ENCODE measurements around the gene MOB1A. TPM values are rescaled to one million over a fixed set of nuclear protein-coding genes. Genes with fewer than 3 reads are reported as not detected.

The MOB1A gene
- total RNA-seq: 71.1 and 80.1 TPM in 2 replicates

DNA sequence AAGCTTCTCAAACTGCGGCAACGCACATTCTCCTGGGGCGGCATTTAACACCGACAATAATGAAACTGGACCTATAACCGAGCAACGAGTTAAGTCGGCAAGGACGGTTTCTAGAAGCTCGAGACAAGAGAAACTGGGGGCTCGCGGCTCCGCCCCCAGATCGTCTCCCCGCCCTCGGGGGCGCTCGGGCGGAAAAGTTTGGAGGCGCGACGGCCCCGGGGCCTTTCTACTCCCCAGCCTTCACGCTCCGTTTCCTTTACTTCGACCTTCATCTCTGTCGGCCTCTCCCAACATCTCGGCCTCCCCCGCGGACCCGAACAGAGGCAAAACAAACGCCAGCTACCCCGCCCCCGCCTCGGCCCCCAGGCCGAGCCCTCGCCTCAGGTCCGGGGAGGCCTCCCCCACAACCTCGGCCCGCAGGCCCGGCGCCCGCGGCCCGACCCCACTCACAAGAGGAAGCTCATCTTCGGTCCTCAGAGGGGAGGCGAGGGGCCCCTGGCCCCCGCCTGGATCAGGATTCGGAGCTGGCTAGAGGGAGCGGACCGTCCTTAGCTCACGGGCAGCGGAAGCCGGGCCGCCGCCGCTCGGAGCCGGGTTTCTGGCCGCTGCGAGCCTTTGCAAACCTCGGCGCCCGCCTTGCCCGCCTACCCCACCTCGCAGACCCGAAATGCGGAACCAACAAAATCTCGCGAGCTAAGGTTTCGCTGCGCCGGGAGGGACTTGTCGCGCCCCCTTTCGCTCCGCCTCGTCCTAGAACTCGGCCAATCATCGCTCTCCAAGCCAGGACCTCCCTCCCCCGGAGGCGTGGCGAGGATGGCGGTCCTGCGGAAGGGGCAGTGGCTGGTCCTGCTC lies at the start of gene MOB1A:
MOB1A (minus strand) TSS at position 669 of the 852 bp plus-strand sequence; CDS start at position 464, 205 bp downstream.
- FAIRE-seq: no peak
- no peaks in the 10 kb centered on the region for H3K36me3 ChIP-seq (ENCODE audit: control insufficient read depth, insufficient read depth, low read length)
- peak; percentile 95 for DNase-seq (ENCODE audit: low read depth)
- TF ChIP-seq, protein P1, sequence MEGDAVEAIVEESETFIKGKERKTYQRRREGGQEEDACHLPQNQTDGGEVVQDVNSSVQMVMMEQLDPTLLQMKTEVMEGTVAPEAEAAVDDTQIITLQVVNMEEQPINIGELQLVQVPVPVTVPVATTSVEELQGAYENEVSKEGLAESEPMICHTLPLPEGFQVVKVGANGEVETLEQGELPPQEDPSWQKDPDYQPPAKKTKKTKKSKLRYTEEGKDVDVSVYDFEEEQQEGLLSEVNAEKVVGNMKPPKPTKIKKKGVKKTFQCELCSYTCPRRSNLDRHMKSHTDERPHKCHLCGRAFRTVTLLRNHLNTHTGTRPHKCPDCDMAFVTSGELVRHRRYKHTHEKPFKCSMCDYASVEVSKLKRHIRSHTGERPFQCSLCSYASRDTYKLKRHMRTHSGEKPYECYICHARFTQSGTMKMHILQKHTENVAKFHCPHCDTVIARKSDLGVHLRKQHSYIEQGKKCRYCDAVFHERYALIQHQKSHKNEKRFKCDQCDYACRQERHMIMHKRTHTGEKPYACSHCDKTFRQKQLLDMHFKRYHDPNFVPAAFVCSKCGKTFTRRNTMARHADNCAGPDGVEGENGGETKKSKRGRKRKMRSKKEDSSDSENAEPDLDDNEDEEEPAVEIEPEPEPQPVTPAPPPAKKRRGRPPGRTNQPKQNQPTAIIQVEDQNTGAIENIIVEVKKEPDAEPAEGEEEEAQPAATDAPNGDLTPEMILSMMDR (IDR thresholded peaks at IDR 0.05; ENCODE audit: insufficient read depth, low read length, severe bottlenecking): no peak
- H3K4me3 ChIP-seq (ENCODE audit: low read depth, low read length): peak within 1 kb of the TSS; percentile 90
- H3K27me3 ChIP-seq (ENCODE audit: control insufficient read depth, insufficient read depth, low read length): no peaks in the 10 kb centered on the region

DNA sequence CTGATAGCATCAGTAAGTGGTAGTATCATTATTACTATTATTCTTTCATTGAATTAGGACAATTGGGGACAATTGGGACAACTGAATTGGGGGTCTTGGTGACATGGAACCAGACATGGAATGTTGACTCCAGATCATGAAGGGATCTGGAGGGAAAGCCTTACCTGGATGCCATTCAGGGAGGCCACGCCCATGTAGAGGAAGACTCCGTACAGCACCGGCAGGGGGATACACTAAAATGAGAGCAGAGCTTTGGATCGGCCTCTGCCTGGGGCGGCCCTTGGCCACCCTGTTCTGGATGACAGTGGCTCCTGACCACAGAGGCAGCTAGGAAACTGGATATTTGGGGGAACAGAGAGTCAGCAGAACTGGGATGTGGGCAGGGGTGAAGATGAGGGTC lies 49.0 kb upstream of the MOB1A start:
- TF ChIP-seq, protein P1 (IDR thresholded peaks at IDR 0.05; ENCODE audit: insufficient read depth, low read length, severe bottlenecking): no peak
- DNase-seq (ENCODE audit: low read depth) (no peak), FAIRE-seq (no peak)
- no peak overlapping the region for H3K4me3 ChIP-seq (ENCODE audit: low read depth, low read length)
- no peaks in the 10 kb centered on the region for H3K36me3 ChIP-seq (ENCODE audit: control insufficient read depth, insufficient read depth, low read length)
- no peaks in the 10 kb centered on the region for H3K27me3 ChIP-seq (ENCODE audit: control insufficient read depth, insufficient read depth, low read length)

DNA sequence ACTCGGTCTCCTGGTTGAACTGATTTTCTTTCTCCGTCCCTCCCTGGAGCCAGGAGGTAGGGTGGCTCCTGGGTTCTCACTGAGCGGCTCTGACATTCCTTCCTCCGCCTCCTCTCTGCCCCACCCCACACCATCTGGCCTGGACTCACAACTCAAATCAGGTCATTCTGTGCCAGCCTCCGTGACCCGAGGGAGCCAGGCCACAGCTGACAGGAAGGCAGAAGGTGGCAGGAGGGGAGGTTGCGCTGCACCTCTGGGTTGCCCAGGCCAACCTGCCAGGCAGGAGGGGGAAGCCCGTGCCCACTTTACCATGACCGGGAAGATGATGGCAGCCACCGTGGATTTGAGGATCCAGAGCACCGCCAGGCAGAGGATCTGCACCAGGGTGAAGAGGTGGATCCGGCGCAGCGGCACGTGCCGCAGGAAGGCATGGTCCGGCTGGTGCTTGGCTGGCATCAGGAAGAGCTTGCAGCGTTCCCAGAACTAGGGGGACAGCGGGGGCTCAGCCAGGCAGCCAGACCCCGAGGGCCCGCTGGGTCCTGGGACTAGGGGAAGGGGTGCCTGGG lies 48.1 kb upstream of the MOB1A start:
- TF ChIP-seq, protein P1 (IDR thresholded peaks at IDR 0.05; ENCODE audit: insufficient read depth, low read length, severe bottlenecking): no peak
- H3K4me3 ChIP-seq (ENCODE audit: low read depth, low read length): no peak overlapping the region
- FAIRE-seq: no peak
- DNase-seq (ENCODE audit: low read depth): no peak
- H3K27me3 ChIP-seq (ENCODE audit: control insufficient read depth, insufficient read depth, low read length): no peaks in the 10 kb centered on the region
- no peaks in the 10 kb centered on the region for H3K36me3 ChIP-seq (ENCODE audit: control insufficient read depth, insufficient read depth, low read length)

DNA sequence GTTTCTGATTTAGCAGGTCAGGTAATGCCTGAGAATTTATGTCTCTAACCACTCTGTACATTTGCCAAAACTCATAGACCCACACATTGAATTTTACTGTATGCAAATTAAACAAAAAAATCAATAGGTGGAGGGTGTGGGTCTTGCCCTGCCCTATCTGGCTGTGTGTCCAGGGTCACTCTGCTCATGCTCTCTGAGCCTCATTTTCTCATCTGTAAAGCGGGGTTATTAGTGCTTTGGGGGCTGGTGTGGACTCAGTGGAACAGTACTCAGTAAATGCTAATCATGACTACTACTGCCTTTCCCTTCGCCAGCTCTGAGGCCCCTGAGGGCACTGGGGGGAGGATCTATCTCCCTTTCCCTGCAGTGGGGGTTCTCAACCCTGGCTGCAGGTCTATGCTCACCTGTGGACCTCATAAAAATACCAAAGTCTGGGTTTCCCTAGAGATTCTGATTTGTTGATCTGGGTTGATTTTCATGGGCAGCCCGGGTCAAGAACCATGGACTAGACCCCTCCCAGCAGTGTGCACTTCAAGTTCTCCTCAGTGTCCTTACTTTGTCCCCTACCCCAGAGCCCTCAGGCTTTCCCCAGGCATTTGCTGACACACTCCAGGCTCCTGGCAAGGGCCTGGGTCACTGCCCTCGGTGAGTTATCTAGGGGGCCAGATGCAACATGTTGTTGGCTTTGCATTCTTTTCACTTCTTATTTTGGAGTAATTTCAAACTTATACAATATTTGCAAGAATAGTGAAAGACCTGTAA lies 47.2 kb upstream of the MOB1A start:
- Histone ChIP-seq H3K27me3 (ENCODE audit: control insufficient read depth, insufficient read depth, low read length) (no peaks in the 10 kb centered on the region), H3K36me3 (ENCODE audit: control insufficient read depth, insufficient read depth, low read length) (no peaks in the 10 kb centered on the region), H3K4me3 (ENCODE audit: low read depth, low read length) (no peak overlapping the region)
- FAIRE-seq: no peak
- DNase-seq (ENCODE audit: low read depth): no peak
- TF ChIP-seq, protein P1 (IDR thresholded peaks at IDR 0.05; ENCODE audit: insufficient read depth, low read length, severe bottlenecking): no peak

DNA sequence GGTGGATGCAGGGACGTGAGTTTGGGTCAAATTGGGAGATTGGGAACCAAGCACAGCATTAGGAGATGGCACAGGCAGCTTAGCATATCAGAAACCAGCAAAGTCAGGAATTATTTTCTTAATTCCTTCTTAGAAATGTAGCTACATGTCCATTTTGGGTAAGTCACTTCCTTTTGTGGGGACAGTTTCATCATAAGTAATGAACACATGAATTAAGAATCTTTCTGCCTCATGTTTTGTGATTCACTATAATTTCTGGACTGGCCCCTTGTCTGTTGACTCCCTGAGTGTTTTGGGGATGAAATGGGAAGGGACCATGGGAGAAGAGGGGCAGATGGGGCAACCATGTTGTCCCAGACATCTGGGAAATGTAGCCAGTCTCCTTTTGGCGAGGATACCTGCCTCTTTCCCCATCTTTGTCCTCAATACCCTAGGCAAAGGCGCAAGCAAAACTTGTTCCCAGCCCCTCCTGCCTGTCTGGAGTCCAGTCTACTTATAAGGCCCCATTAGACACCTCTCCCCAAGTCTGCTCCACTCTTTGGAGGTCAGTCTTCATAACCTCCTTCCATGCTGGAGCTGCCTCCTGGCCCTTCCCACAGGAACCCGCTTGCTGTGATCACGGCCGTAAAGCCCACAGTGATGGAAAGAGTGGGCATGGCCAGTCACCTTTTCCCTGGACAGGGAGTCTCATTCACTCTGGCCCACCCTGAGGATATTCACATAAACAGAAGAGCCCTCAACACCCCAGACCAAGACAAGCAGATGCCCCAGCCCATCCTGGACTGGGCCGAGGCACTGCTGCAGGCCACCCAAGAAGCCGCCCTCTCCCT lies 45.5 kb upstream of the MOB1A start:
- TF ChIP-seq, protein P1 (IDR thresholded peaks at IDR 0.05; ENCODE audit: insufficient read depth, low read length, severe bottlenecking): no peak
- H3K4me3 ChIP-seq (ENCODE audit: low read depth, low read length): no peak overlapping the region
- no peak for FAIRE-seq

More for the DNA sequence above, 45.5 kb upstream of the MOB1A start:
- H3K36me3 ChIP-seq (ENCODE audit: control insufficient read depth, insufficient read depth, low read length): no peaks in the 10 kb centered on the region
- H3K27me3 ChIP-seq (ENCODE audit: control insufficient read depth, insufficient read depth, low read length): no peaks in the 10 kb centered on the region
- peak; percentile 53 for DNase-seq (ENCODE audit: low read depth)

Measured in bronchial epithelial cell (primary cell).